Stimulated activated CD8-positive, alpha-beta memory T cell treated with anti-CD3 and anti-CD28 coated beads, Interleukin-7, amount 100 ng/mL, for 24 hours (primary cell): ENCODE results near the gene PAGE4.

ENCODE experiments used
- DNase-seq: peaks from one replicate; pipeline ENCODE4 v3.0.0-alpha.2; 2020; ENCODE audit warnings: low read depth

PAGE4 gene

GRCh38 chrX:49829016-49829415, at the start of gene PAGE4:
TSS of gene PAGE4 (plus strand) at chrX:49829303. CDS start at chrX:49830429, 1,126 bp downstream.
- no peak for DNase-seq

- DNase-seq = no peak
These were observed 44.3 kb upstream of the PAGE4 start for GRCh38 chrX:49784747-49785280.

- DNase-seq = no peak
These were observed 36.7 kb upstream of the PAGE4 start for GRCh38 chrX:49792376-49792775.

GRCh38 chrX:49793686-49794085, 35.4 kb upstream of the PAGE4 start:
- DNase-seq = no peak

- no peak for DNase-seq
These were observed 29.3 kb upstream of the PAGE4 start for GRCh38 chrX:49799828-49800227.

GRCh38 chrX:49809891-49810632, 19.0 kb upstream of the PAGE4 start:
- DNase-seq = no peak

- DNase-seq = no peak
These were observed 16.9 kb upstream of the PAGE4 start for GRCh38 chrX:49812177-49812576.

GRCh38 chrX:49816435-49816834, 12.7 kb upstream of the PAGE4 start:
- DNase-seq = no peak

- DNase-seq = no peak
These were observed 9.3 kb downstream of the PAGE4 start for GRCh38 chrX:49838374-49838773.

- DNase-seq = no peak
These were observed 11.6 kb downstream of the PAGE4 start for GRCh38 chrX:49840679-49841078.

- no peak for DNase-seq
These were observed 13.5 kb downstream of the PAGE4 start for GRCh38 chrX:49842621-49843020.

GRCh38 chrX:49844611-49845010, 15.5 kb downstream of the PAGE4 start:
- DNase-seq = no peak

- DNase-seq = no peak
These were observed 16.7 kb downstream of the PAGE4 start for GRCh38 chrX:49845701-49846403.

GRCh38 chrX:49846522-49846921, 17.4 kb downstream of the PAGE4 start:
- no peak for DNase-seq

GRCh38 chrX:49848275-49848674, 19.2 kb downstream of the PAGE4 start:
- no peak for DNase-seq

- no peak for DNase-seq
These were observed 20.9 kb downstream of the PAGE4 start for GRCh38 chrX:49850028-49850427.

GRCh38 chrX:49853661-49854060, 24.6 kb downstream of the PAGE4 start:
- no peak for DNase-seq

- no peak for DNase-seq
These were observed 27.7 kb downstream of the PAGE4 start for GRCh38 chrX:49856819-49857218.

- no peak for DNase-seq
These were observed 29.2 kb downstream of the PAGE4 start for GRCh38 chrX:49858341-49858740.

GRCh38 chrX:49859491-49859890, 30.4 kb downstream of the PAGE4 start:
- DNase-seq = no peak

GRCh38 chrX:49860867-49861535, 31.9 kb downstream of the PAGE4 start:
- DNase-seq = no peak

GRCh38 chrX:49862093-49862492, 33.0 kb downstream of the PAGE4 start:
- no peak for DNase-seq

GRCh38 chrX:49868739-49869138, 39.6 kb downstream of the PAGE4 start:
- no peak for DNase-seq
